Large intestine (tissue), 3 donors: ENCODE data around the gene TGDS. TPM values are rescaled to one million over a fixed set of nuclear protein-coding genes. Genes with fewer than 3 reads are reported as not detected.

Source experiments
- DNase-seq, 2 donors: peaks; one replicate each; pipeline versions ENCODE4 v3.0.0 to v3.0.0-alpha.2; 2013
- H3K27ac ChIP-seq: one replicate; pipeline ENCODE4 v1.5.1; 2013; ENCODE audit warnings: low read length
- H3K27me3 ChIP-seq: 2 replicates; pipeline ENCODE4 v1.6.1; 2013; ENCODE audit warnings: low read length; ENCODE audit not compliant: control insufficient read depth, insufficient read depth
- H3K36me3 ChIP-seq: 2 replicates; pipeline ENCODE4 v1.6.1; 2013; ENCODE audit warnings: low read length; ENCODE audit not compliant: control insufficient read depth, insufficient read depth
- H3K4me1 ChIP-seq: one replicate; pipeline ENCODE4 v1.6.1; 2013; ENCODE audit warnings: low read length; ENCODE audit not compliant: control insufficient read depth, insufficient read depth
- H3K4me3 ChIP-seq: one replicate; pipeline ENCODE4 v1.5.1; 2013; ENCODE audit warnings: low read length
- H3K9me3 ChIP-seq: one replicate; pipeline ENCODE4 v1.6.1; 2013; ENCODE audit warnings: mild to moderate bottlenecking, low read depth, low read length, moderate library complexity; ENCODE audit not compliant: control insufficient read depth
- WGBS: methylation state at CpG from one replicate; pipeline ENCODE4 v1.1.5; 2013; ENCODE audit warnings: low lambda C conversion rate; ENCODE audit not compliant: insufficient coverage; 5-methylcytosine and 5-hydroxymethylcytosine counted together
- polyA plus RNA-seq: library from polyadenylated mRNA; unstranded; fragments of 120-200 nt; gene quantifications from one replicate; pipeline ENCODE4 v1.2.1, GENCODE V29; 2013

Gene TGDS
- polyA plus RNA-seq, 1 donor: 21.6 TPM

- 100% methylated on average over 1 of the region's 1 CpG for WGBS
- H3K4me3 ChIP-seq: no peak overlapping the region
- no peak for DNase-seq
- H3K36me3 ChIP-seq: peaks cover 59% of the 10 kb centered on the region
- no peaks in the 10 kb centered on the region for H3K4me1 ChIP-seq
- H3K27ac ChIP-seq: no peak overlapping the region
- no peaks in the 10 kb centered on the region for H3K27me3 ChIP-seq
- no peaks in the 10 kb centered on the region for H3K9me3 ChIP-seq
Observed at GRCh38 chr13:94579063-94579462, 16.9 kb downstream of the TGDS start.

DNA sequence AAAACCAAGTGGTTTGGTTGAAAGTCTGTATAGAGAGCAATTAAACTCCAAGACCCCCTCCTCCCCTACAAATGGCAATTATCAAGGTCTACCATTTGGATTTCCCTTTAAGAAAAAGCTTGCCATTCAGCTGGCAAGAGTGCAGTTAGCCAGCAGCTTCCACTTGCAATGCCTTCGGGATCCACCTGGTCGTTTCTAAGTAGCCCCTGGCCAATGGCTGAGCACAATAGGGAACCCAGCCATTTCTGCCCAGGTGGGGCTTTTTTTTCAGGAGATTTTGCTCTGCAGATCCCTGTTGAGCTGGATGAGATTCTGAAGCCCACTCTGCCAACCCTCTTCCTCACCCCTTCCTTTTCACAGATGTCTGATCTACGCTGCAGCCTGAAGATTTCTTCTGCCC, 26.3 kb downstream of the TGDS start:
- peaks cover 44% of the 10 kb centered on the region for H3K36me3 ChIP-seq
- H3K4me3 ChIP-seq: no peak overlapping the region
- H3K4me1 ChIP-seq: no peaks in the 10 kb centered on the region
- no peaks in the 10 kb centered on the region for H3K9me3 ChIP-seq
- H3K27ac ChIP-seq: no peak overlapping the region
- no peaks in the 10 kb centered on the region for H3K27me3 ChIP-seq
- no peak for DNase-seq
- WGBS: 100% methylated on average over 1 of the region's 3 CpGs

DNA sequence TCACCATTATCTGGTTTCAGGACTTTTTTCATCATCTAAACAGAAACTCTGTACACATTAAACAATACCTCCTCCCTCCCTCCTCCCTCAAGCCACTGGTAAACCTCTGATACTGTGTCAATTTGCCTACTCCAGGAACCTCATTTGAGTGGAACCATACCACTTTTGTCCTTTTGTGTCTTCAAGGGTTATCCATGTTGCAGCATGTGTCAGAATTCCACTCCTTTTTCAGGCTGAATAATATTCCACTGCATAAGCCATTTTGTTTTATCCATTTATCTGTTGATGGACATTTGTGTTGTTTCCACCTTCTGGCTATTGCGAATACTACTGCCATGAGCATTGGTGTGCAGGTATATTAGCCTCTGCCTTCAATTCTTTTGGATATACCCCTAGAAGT, 27.5 kb downstream of the TGDS start:
- H3K27ac ChIP-seq: no peak overlapping the region
- no peaks in the 10 kb centered on the region for H3K4me1 ChIP-seq
- peaks cover 35% of the 10 kb centered on the region for H3K36me3 ChIP-seq
- WGBS: 100% methylated on average over 1 of the region's 1 CpG
- no peaks in the 10 kb centered on the region for H3K27me3 ChIP-seq
- no peak overlapping the region for H3K4me3 ChIP-seq
- H3K9me3 ChIP-seq: no peaks in the 10 kb centered on the region
- DNase-seq: no peak

DNA sequence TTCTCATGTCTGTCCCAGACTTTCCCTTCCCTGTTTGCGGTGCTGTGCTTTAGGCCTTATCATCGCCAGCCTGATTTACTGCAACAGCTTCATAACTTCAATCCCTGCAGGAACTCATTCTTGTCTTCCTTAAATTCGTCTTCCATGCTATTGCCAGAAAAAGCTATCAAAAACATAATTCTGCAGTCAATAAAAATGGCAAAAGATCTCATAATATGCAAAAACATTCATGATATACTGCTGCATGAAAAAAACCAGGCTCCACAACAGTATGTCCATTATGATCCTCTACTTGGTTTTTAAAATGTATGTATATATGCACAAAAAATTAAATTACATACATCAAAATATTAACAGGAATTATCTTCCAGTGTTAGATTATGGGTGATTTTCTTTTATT, 28.4 kb downstream of the TGDS start:
- no CpG with 5 or more reads among the region's 3 CpGs for WGBS

GRCh38 chr13:94561126-94561525, 34.8 kb downstream of the TGDS start:
- no peak for DNase-seq
- Histone ChIP-seq H3K36me3 (peaks cover 2% of the 10 kb centered on the region), H3K4me3 (no peak overlapping the region), H3K4me1 (no peaks in the 10 kb centered on the region), H3K27me3 (no peaks in the 10 kb centered on the region), H3K27ac (no peak overlapping the region), H3K9me3 (no peaks in the 10 kb centered on the region)
- 100% methylated on average over 1 of the region's 3 CpGs for WGBS

More for the DNA sequence above, 28.4 kb downstream of the TGDS start:
- H3K27ac ChIP-seq: no peak overlapping the region
- DNase-seq: no peak
- no peaks in the 10 kb centered on the region for H3K9me3 ChIP-seq
- no peaks in the 10 kb centered on the region for H3K27me3 ChIP-seq
- no peaks in the 10 kb centered on the region for H3K4me1 ChIP-seq
- peaks cover 28% of the 10 kb centered on the region for H3K36me3 ChIP-seq
- no peak overlapping the region for H3K4me3 ChIP-seq

DNA sequence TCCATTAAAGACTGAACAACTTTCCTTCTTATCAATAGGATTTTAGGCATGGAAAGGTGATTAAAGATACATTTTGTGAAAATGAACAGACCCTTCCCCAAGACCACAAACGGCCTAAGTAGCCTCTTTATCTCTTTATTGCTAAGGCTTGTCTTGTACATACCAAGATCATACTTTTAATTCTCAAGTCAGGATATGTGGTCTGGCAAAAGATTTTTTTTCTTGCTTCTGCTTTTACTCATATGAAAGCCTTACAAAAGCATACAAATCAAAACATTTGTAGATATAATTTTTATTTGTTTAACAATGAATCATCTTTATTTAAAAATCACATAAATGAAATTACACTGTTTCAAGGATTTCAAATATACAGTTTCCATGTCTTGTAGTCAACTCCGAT, 35.8 kb downstream of the TGDS start:
- Histone ChIP-seq H3K36me3 (peaks cover 2% of the 10 kb centered on the region), H3K9me3 (no peaks in the 10 kb centered on the region), H3K27ac (no peak overlapping the region), H3K27me3 (no peaks in the 10 kb centered on the region), H3K4me3 (no peak overlapping the region), H3K4me1 (no peaks in the 10 kb centered on the region)
- no peak for DNase-seq
- 88% methylated on average over 2 of the region's 2 CpGs for WGBS

- Histone ChIP-seq H3K27me3 (no peaks in the 10 kb centered on the region), H3K4me3 (no peak overlapping the region), H3K36me3 (peaks cover 2% of the 10 kb centered on the region), H3K27ac (no peak overlapping the region), H3K4me1 (no peaks in the 10 kb centered on the region), H3K9me3 (no peaks in the 10 kb centered on the region)
- DNase-seq: no peak
- WGBS: 100% methylated on average over 3 of the region's 6 CpGs
Observed at GRCh38 chr13:94559222-94559795, 36.6 kb downstream of the TGDS start.

DNA sequence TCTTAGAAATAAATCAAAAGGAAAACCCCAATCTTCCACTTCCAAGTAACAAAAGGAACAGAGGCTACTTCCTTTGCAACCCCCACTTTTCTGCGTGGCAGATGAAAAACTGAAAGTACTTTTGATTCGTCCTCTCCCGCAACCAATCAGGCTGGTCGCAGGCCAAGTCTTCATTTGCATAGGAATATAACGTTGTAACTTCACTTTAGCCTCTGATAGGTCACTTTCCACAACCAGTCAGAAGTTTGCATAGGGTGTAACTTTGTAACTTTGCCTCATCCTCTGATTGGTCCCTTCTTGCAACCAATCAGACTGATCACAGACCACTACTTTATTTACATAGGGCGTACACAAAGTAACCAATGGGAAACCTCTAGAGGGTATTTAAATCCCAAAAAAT, 37.2 kb downstream of the TGDS start:
- Histone ChIP-seq H3K4me1 (no peaks in the 10 kb centered on the region), H3K4me3 (no peak overlapping the region), H3K27me3 (no peaks in the 10 kb centered on the region), H3K36me3 (peaks cover 2% of the 10 kb centered on the region), H3K9me3 (no peaks in the 10 kb centered on the region), H3K27ac (no peak overlapping the region)
- no CpG with 5 or more reads among the region's 6 CpGs for WGBS
- no peak for DNase-seq

- no peak for DNase-seq
- Histone ChIP-seq H3K27ac (no peak overlapping the region), H3K4me1 (no peaks in the 10 kb centered on the region), H3K36me3 (peaks cover under 1% of the 10 kb centered on the region), H3K4me3 (no peak overlapping the region), H3K27me3 (no peaks in the 10 kb centered on the region), H3K9me3 (no peaks in the 10 kb centered on the region)
- 84% methylated on average over 3 of the region's 5 CpGs for WGBS
Observed at GRCh38 chr13:94557684-94558235, 38.2 kb downstream of the TGDS start.

DNA sequence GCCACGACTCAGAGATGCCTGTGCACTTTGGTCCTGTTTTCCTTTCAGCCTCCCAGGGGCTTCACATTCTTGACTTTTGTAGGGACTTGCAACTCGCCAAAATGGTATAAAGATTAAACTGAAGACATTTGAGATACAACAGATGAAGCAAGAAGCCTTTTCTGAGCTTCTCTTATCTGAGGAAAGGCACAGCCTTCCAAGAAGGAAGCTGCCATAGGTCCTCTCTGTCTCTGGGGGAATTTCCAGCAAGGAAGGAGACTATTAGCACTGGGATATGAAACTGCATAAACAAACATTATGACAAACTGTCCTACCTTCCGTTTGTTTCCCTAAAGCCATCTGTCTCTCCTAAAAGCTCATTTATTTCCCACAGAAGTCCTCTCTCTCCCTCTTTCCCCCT, 39.3 kb downstream of the TGDS start:
- WGBS: no CpG with 5 or more reads among the region's 3 CpGs

GRCh38 chr13:94556041-94556440, 39.9 kb downstream of the TGDS start:
- Histone ChIP-seq H3K4me3 (no peak overlapping the region), H3K9me3 (no peaks in the 10 kb centered on the region), H3K36me3 (no peaks in the 10 kb centered on the region), H3K27ac (no peak overlapping the region), H3K4me1 (no peaks in the 10 kb centered on the region), H3K27me3 (no peaks in the 10 kb centered on the region)
- DNase-seq: no peak
- WGBS: no CpG with 5 or more reads among the region's 1 CpG

More for the DNA sequence above, 39.3 kb downstream of the TGDS start:
- H3K27me3 ChIP-seq: no peaks in the 10 kb centered on the region
- no peaks in the 10 kb centered on the region for H3K4me1 ChIP-seq
- no peak overlapping the region for H3K4me3 ChIP-seq
- no peak for DNase-seq
- H3K36me3 ChIP-seq: no peaks in the 10 kb centered on the region
- H3K9me3 ChIP-seq: no peaks in the 10 kb centered on the region
- H3K27ac ChIP-seq: no peak overlapping the region
